Dermis lymphatic vessel endothelial cell (primary cell): ENCODE results near the gene FCRL2. TPM values are rescaled to one million over a fixed set of nuclear protein-coding genes. Genes with fewer than 3 reads are reported as not detected.

Experiments used
- total RNA-seq: library from RNA; depleted of rRNA; stranded (reverse); fragments of >200 nt; gene quantifications from 2 replicates; pipeline ENCODE4 v1.2.1, GENCODE V29; 2014

Gene FCRL2
- not detected in 2 replicates for total RNA-seq

GRCh38 chr1:157776971-157777391 lies at the start of gene FCRL2:
TSS of gene FCRL2 (minus strand) at chr1:157777132. CDS start at chr1:157777073, 59 bp downstream.

GRCh38 chr1:157819896-157820295 lies 43.0 kb upstream of the FCRL2 start, which contains the start of gene FCRL1:
TSS of gene FCRL1 (minus strand) at chr1:157820120. CDS start at chr1:157820037, 83 bp downstream.

GRCh38 chr1:157700732-157701131 lies 76.2 kb downstream of the FCRL2 start, which contains the start of gene FCRL3:
TSS of gene FCRL3 (minus strand) at chr1:157700769. CDS start at chr1:157700489, 280 bp downstream.

Other genes with a start within 250 kb of the FCRL2 start
- not detected in 2 replicates for gene FCRL5, start 224.6 kb downstream of the FCRL2 start, total RNA-seq
- not detected in 2 replicates for gene FCRL4, start 179.0 kb downstream of the FCRL2 start, total RNA-seq
- gene FCRL3, start 76.4 kb downstream of the FCRL2 start, total RNA-seq: not detected in 2 replicates
- gene FCRL1, start 43.0 kb upstream of the FCRL2 start, total RNA-seq: not detected in 2 replicates
- not detected in 2 replicates for gene CD5L, start 64.7 kb upstream of the FCRL2 start, total RNA-seq
- gene KIRREL1, start 216.5 kb upstream of the FCRL2 start, total RNA-seq: 17.7 and 18.7 TPM in 2 replicates